Effector CD4-positive, alpha-beta T cell (primary cell): ENCODE data around the gene YARS1.
A peak's percentile ranks its signal among the peaks of the same experiment; 100 is the strongest.

Source experiments
- DNase-seq: peaks from one replicate; pipeline ENCODE4 v3.0.0-alpha.2; 2020
- total RNA-seq: gene quantifications from one replicate; lab custom pipeline; 2026; lab: John Stamatoyannopoulos, UW

Gene YARS1
- total RNA-seq: 109 reads per million, percentile 84 among the genes with 10 or more reads in this experiment

- DNase-seq: peak; percentile 99
Observed at GRCh38 chr1:32817159-32817814, at the start of gene YARS1, which contains the start of gene S100PBP. Gene YARS1, minus strand, starts transcription at chr1:32817358. Its CDS starts 114 bp downstream, at chr1:32817244. Gene S100PBP, plus strand, starts transcription at chr1:32817653. Its CDS starts 8,447 bp downstream, at chr1:32826100.

GRCh38 chr1:32865639-32866405 lies 48.7 kb upstream of the YARS1 start:
- DNase-seq: no peak

GRCh38 chr1:32864375-32865019 lies 47.3 kb upstream of the YARS1 start:
- DNase-seq: no peak

GRCh38 chr1:32863881-32864245 lies 46.7 kb upstream of the YARS1 start:
- DNase-seq: no peak

- DNase-seq: no peak
Observed at GRCh38 chr1:32863218-32863880, 46.2 kb upstream of the YARS1 start.

- no peak for DNase-seq
Observed at GRCh38 chr1:32861904-32862695, 44.9 kb upstream of the YARS1 start.

- no peak for DNase-seq
Observed at GRCh38 chr1:32860566-32860965, 43.4 kb upstream of the YARS1 start.

- no peak for DNase-seq
Observed at GRCh38 chr1:32859915-32860314, 42.8 kb upstream of the YARS1 start.

- no peak for DNase-seq
Observed at GRCh38 chr1:32858791-32859190, 41.6 kb upstream of the YARS1 start.

- no peak for DNase-seq
Observed at GRCh38 chr1:32858136-32858535, 41.0 kb upstream of the YARS1 start.

- DNase-seq: no peak
Observed at GRCh38 chr1:32855861-32856617, 38.9 kb upstream of the YARS1 start.

- DNase-seq: no peak
Observed at GRCh38 chr1:32848354-32849063, 31.4 kb upstream of the YARS1 start.

GRCh38 chr1:32831878-32832277 lies 14.7 kb upstream of the YARS1 start:
- no peak for DNase-seq

GRCh38 chr1:32830092-32830852 lies 13.1 kb upstream of the YARS1 start:
- no peak for DNase-seq

GRCh38 chr1:32828341-32828740 lies 11.2 kb upstream of the YARS1 start:
- DNase-seq: no peak

- DNase-seq: no peak
Observed at GRCh38 chr1:32825181-32825580, 8.0 kb upstream of the YARS1 start.

- DNase-seq: no peak
Observed at GRCh38 chr1:32818804-32819541, 1.8 kb upstream of the YARS1 start.

GRCh38 chr1:32817815-32818786 lies 943 bp upstream of the YARS1 start:
- DNase-seq: no peak
